HepG2 (cell line): Measurements from ENCODE around the gene CCDC160.

ENCODE experiments used
- GABPA ChIP-seq, 2 experiments: IDR thresholded peaks; 2 replicates each; pipeline ENCODE4 v1.6.1; 2011 to 2016; ENCODE audit warnings: low read depth in 2 of 2, low read length in 1 of 2, missing biosample characterization in 1 of 2, missing genetic modification characterization in 1 of 2
- NR2C2 ChIP-seq: sonication (generic); formaldehyde crosslinking; IDR thresholded peaks from 2 replicates; pipeline ENCODE4 v1.4.0; 2020; ENCODE audit warnings: missing genetic modification reagents, mild to moderate bottlenecking, moderate library complexity, borderline replicate concordance
- RBM22 ChIP-seq: fragments of 200-400 bp; formaldehyde crosslinking; optimal IDR thresholded peaks from 2 replicates; pipeline ENCODE3; 2017; ENCODE audit warnings: mild to moderate bottlenecking, low read length, moderate library complexity

- TF ChIP-seq NR2C2 (no peak), GABPA (IDR thresholded peaks at IDR 0.05; ENCODE audit: low read depth, low read length) (no peak), GABPA (CRISPR knock-in tag; IDR thresholded peaks at IDR 0.05; ENCODE audit: low read depth) (no peak), RBM22 (no peak)
Measured at GRCh38 chrX:134246282-134246681, 9.3 kb downstream of the CCDC160 start.
